GM15510 (cell line): Measurements from ENCODE around the gene HCN4.

Experiments used
- POLR2A ChIP-seq: IDR thresholded peaks from 3 replicates; pipeline ENCODE4 v1.6.1; 2011; ENCODE audit warnings: borderline replicate concordance; ENCODE audit not compliant: insufficient read length; ENCODE audit errors: extremely low read depth

Gene HCN4

DNA sequence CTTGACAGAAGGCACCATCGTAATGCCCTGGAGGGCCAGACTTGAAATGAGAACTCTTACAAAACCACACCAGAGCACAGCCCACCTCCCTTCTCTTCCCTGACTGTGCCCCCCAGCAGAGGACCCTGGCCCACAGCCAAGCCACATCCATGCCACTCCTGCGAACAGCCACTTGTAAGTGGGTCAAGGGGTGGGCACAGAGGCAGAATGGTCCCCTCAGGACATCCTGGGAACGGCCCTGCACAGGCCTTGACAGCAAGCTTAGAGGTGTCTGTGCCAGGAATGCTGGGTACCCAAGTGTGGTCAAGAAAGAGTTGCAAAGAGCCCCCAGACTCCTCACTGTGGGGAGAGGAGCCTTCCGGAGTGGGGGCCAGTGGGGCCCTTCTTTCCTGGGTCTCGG lies 33.3 kb downstream of the HCN4 start:
- no peak for TF ChIP-seq POLR2A

DNA sequence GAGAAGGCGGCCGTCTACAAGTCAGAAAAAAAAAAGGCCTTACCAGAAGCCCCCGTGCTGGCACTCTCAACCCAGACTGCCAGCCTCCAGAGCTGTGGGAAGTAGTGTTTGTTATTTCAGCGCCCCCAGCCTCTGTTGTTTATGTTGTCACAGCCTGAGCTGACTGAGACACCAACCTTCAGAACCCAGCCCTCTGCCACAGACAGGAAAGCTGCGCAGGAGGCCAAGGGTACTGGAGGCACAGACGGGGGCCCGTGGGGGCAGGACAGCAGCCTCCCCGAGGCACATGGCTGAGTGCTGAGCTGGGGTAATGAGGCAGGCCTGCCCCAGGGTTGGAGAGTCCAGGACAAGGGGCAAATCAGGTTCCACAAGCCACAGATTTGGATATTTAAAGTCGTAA lies 33.7 kb downstream of the HCN4 start:
- no peak for TF ChIP-seq POLR2A

GRCh38 chr15:73334086-73334485 lies 34.7 kb downstream of the HCN4 start:
- TF ChIP-seq POLR2A = no peak

- no peak for TF ChIP-seq POLR2A
These were observed 35.8 kb downstream of the HCN4 start for GRCh38 chr15:73333001-73333400.

- TF ChIP-seq POLR2A = no peak
These were observed 36.5 kb downstream of the HCN4 start for GRCh38 chr15:73331991-73332925.

DNA sequence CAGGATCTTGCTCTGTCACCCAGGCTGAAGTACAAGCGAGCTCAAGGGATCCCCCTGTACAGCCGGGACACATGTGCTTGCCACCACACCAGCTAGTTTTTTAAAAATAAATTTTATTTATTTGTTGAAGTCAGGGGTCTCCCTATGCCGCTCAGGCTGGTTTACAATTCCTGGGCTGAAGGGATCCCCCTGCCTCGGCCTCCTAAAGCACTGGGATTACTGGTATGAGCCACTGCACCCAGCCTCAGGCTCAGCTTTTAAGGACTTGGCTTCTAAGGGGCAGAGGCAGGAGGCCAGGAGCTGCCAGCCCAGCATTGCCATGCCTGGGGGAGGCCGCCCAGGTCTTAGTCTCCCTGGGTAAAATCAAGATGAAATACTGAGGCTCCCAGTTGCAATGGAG lies 37.3 kb downstream of the HCN4 start:
- TF ChIP-seq POLR2A = no peak

DNA sequence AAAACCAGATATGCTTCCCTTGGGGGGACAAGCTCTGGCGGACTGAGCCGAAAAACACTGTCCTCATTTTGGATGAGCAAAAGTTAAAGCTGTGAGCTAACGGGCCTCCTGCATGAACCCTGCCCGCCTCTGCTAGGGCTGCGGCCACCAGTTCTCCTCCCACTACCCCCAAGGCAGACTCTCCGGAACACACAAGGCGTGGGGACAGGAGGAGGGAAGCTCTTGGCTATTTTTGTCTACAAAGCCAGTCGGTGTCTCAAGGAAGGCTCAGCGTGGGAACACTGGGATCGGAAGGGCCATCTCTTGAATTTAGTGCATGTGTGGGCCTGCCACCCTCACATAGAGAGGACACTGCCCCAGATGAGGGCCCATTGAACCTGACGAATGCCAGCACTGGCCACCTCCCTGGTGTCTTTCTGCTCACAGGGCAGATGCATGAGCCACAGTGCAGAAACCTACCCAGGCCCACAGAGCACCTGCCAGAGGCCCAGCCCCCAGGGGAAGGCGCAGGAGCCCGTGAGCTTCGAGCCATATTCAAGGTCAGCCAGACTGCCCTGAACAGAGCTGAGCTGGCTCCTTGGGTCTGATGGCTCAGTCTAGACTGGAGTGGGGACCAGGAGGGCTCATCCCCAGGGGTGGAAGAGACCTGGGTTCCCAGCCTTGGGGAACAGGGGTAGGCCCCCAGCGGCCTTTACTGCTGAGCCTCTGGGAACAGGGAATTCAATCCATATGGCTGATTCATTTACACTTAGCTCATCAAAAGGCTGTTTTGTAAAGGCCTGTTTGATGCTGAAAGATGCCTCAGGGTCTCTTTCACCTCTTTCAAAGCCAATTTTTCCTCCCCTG lies 38.3 kb downstream of the HCN4 start:
- no peak for TF ChIP-seq POLR2A

DNA sequence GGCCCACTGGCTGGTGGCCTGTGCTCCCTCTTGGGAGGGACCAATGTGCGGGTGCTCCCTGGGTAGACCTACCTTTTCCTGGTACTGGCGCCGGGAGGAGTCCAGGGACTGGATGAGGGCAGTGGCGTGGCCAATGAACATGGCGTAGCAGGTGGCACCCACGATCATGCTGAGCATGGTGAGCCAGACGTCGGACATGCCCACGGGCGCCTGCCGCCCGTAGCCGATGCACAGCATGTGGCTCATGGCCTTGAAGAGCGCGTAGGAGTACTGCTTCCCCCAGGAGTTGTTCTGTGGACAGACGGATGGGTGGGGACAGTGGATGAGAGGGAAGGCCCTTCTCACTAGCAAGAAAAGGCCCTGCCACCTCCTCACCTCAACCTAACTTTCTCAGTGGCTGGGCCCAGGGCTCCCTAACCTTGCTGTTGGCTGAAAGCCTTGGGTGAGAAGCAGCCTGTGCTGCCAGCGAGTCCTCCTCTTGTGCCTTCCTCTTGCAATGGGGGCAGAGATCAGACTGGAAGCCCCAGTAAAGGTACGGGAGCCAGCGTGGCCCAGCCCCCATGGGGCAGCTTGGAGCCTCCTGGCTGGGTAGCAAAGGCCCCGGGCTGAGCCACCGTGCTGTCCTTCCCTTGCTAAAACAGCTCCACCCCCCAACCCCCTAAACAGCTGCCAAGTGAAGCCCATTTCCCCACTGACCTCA lies 39.1 kb downstream of the HCN4 start:
- TF ChIP-seq POLR2A = no peak

GRCh38 chr15:73328981-73329380 lies 39.8 kb downstream of the HCN4 start:
- no peak for TF ChIP-seq POLR2A

DNA sequence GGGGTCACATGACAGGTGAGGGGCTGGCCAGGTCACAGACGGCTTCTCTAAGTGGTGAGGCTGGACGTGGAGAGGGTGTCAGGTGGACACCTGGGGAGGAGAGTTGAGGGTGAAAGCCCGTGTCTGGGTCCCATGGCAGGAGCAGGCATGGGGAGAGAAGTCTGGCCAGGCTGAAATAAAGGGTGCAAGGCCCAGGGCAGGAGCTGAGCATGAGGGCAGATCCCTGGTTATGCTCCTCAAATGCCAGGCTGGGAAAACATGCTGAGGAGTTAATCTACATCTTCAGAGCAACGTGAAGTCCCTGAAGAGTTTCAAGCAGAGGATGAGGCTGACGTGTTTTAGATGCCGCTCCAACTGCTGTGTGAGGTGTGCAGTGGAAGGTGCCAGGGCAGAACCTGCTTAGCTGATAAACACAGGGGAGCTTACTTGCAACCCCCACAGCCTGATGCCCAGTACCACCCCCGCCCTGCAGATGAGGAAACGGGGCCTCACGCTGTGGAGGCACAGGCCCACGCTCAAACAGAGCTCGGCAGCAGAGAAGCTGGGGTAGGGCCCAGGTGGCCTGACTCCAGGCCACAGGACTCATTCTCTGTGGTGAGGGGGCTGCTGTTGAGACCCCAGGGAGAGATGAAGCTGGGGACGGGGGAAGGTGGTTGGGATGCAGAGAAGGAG lies 40.5 kb downstream of the HCN4 start:
- TF ChIP-seq POLR2A = no peak

- TF ChIP-seq POLR2A = no peak
These were observed 42.6 kb downstream of the HCN4 start for GRCh38 chr15:73326157-73326556.

GRCh38 chr15:73325191-73325861 lies 43.4 kb downstream of the HCN4 start:
- no peak for TF ChIP-seq POLR2A

- TF ChIP-seq POLR2A = no peak
These were observed 44.1 kb downstream of the HCN4 start for GRCh38 chr15:73324496-73325170.
